ENCODE measurements around the gene CES2.

GRCh38 chr16:66961914-66962313, 26.6 kb downstream of the CES2 start:
- no peak for TF ChIP-seq CTCF (conservative IDR thresholded peaks at IDR 0.05 in 1 of 2, IDR thresholded peaks at IDR 0.05 in 1 of 2; ENCODE audit: extremely low read depth in 1 of 2, insufficient read depth in 1 of 2, low read depth in 1 of 2, low read length in 2 of 2)
- TF ChIP-seq EZH2 (IDR thresholded peaks at IDR 0.05; ENCODE audit: borderline replicate concordance, low read length): no peak
